ENCODE measurements around the gene SYT17. TPM values are rescaled to one million over a fixed set of nuclear protein-coding genes. Genes with fewer than 3 reads are reported as not detected.

Gene SYT17
- total RNA-seq, 1 experiment from 2014 or later = 10.3 TPM

- TF ChIP-seq EZH2phosphoT487 (IDR thresholded peaks at IDR 0.05; ENCODE audit: borderline replicate concordance) = no peak
- peak; percentile 43; the same call in 1 of the 2 replicates for TF ChIP-seq RAD21 (IDR thresholded peaks at IDR 0.05; ENCODE audit: low read depth)
- TF ChIP-seq CTCF (IDR thresholded peaks at IDR 0.05 in 2 of 3, conservative IDR thresholded peaks at IDR 0.05 in 1 of 3; ENCODE audit: borderline replicate concordance in 1 of 3, insufficient read depth in 1 of 3, low read depth in 2 of 3, low read length in 2 of 3) = peak; percentile 37 to 55 (median 44); a peak in 4 of 6 replicates
- no TSS peak for BruUV-seq (replicated peaks)
- no peak overlapping the region for H2AFZ ChIP-seq (ENCODE audit: low read depth, low read length, poor library complexity, severe bottlenecking)
- no peak overlapping the region for H3K27ac ChIP-seq (ENCODE audit: low read depth, low read length)
- peaks cover 4% of the 10 kb centered on the region in 2 experiments; a peak in 2 of 4 replicates for H3K9me3 ChIP-seq (ENCODE audit: control insufficient read depth in 1 of 2, insufficient read depth in 1 of 2, low read depth in 1 of 2, low read length in 2 of 2)
- H3K9me2 ChIP-seq (ENCODE audit: insufficient read depth) = no peaks in the 10 kb centered on the region
- no peaks in the 10 kb centered on the region for H3K27me3 ChIP-seq (ENCODE audit: insufficient read depth, low read length)
- H4K20me1 ChIP-seq (ENCODE audit: insufficient read depth) = no peaks in the 10 kb centered on the region
- ChIA-PET CTCF (interaction anchor here (0.7 kb wide), 1 partner anchor 35 kb away, joined by 3 read pairs; no protein-coding TSS in a partner anchor), RAD21 (ENCODE audit: low non-redundant PET in 1 of 2, low total read pairs in 2 of 2, uncharacterized antibody in 2 of 2, unreplicated experiment in 2 of 2) (interaction anchor here in 1 of 2 experiments (0.6 kb wide), 1 partner anchor 161 kb away, joined by 5 read pairs; no protein-coding TSS in a partner anchor), POLR2A (no interaction called here)
- intact Hi-C loops (cut with micrococcal nuclease) = no loop called here
- H3K9ac ChIP-seq (ENCODE audit: low read length) = no peak overlapping the region
- ATAC-seq (peak; percentile 78), DNase-seq (ENCODE audit: low read depth, low spot score) (peak; percentile 16)
- H3K36me3 ChIP-seq (ENCODE audit: control insufficient read depth in 1 of 2, insufficient read depth in 2 of 2, low read length in 2 of 2) = no peaks in the 10 kb centered on the region
- no peak overlapping the region for H3K4me3 ChIP-seq (replicated peaks in 1 of 2; ENCODE audit: low read depth in 1 of 2, low read length in 2 of 2)
- H3K4me2 ChIP-seq (ENCODE audit: low read length) = no peak overlapping the region
- H3K4me1 ChIP-seq (ENCODE audit: control insufficient read depth in 1 of 2, insufficient read depth in 2 of 2, low read length in 2 of 2) = peaks cover 10 to 15% of the 10 kb centered on the region in 2 experiments
- H3K79me2 ChIP-seq (ENCODE audit: insufficient read depth, low read length) = no peaks in the 10 kb centered on the region
These were observed 45.8 kb downstream of the SYT17 start for GRCh38 chr16:19213885-19214284.

- peaks cover 4% of the 10 kb centered on the region in 2 experiments; a peak in 2 of 4 replicates for H3K9me3 ChIP-seq (ENCODE audit: control insufficient read depth in 1 of 2, insufficient read depth in 1 of 2, low read depth in 1 of 2, low read length in 2 of 2)
- no peak for TF ChIP-seq ELF1 (IDR thresholded peaks at IDR 0.05; ENCODE audit: borderline replicate concordance, low read depth)
- no peak for TF ChIP-seq JUND (IDR thresholded peaks at IDR 0.05)
- TF ChIP-seq CBX3 (IDR thresholded peaks at IDR 0.05; ENCODE audit: low read depth) = no peak
- CTCF ChIA-PET = no interaction called here
- intact Hi-C loops (cut with micrococcal nuclease) = no loop called here
- no peak overlapping the region for H2AFZ ChIP-seq (ENCODE audit: low read depth, low read length, poor library complexity, severe bottlenecking)
- H3K4me2 ChIP-seq (ENCODE audit: low read length) = no peak overlapping the region
- RAD21 ChIA-PET (ENCODE audit: low non-redundant PET in 1 of 2, low total read pairs in 2 of 2, uncharacterized antibody in 2 of 2, unreplicated experiment in 2 of 2) = no interaction called here
- DNase-seq (ENCODE audit: low read depth, low spot score) = no peak
- POLR2A ChIA-PET = no interaction called here
- H3K4me3 ChIP-seq (replicated peaks in 1 of 2; ENCODE audit: low read depth in 1 of 2, low read length in 2 of 2) = no peak overlapping the region
- H3K9ac ChIP-seq (ENCODE audit: low read length) = no peak overlapping the region
- H3K9me2 ChIP-seq (ENCODE audit: insufficient read depth) = no peaks in the 10 kb centered on the region
- H3K4me1 ChIP-seq (ENCODE audit: control insufficient read depth in 1 of 2, insufficient read depth in 2 of 2, low read length in 2 of 2) = peaks cover 0 to 3% of the 10 kb centered on the region in 2 experiments; a peak in 2 of 4 replicates
- H4K20me1 ChIP-seq (ENCODE audit: insufficient read depth) = no peaks in the 10 kb centered on the region
- ATAC-seq = no peak
- BruUV-seq (replicated peaks) = no TSS peak
- H3K27ac ChIP-seq (ENCODE audit: low read depth, low read length) = no peak overlapping the region
- no peaks in the 10 kb centered on the region for H3K36me3 ChIP-seq (ENCODE audit: control insufficient read depth in 1 of 2, insufficient read depth in 2 of 2, low read length in 2 of 2)
- no peaks in the 10 kb centered on the region for H3K79me2 ChIP-seq (ENCODE audit: insufficient read depth, low read length)
- H3K27me3 ChIP-seq (ENCODE audit: insufficient read depth, low read length) = no peaks in the 10 kb centered on the region
These were observed 47.7 kb downstream of the SYT17 start for GRCh38 chr16:19215705-19216104.
